ENCODE data around the gene CNIH4.
"Not testable (repeated sequence)": the region's sequence is repeated elsewhere in the genome, so short reads cannot be mapped to it uniquely, and the experiment has no call there.

Gene CNIH4

DNA sequence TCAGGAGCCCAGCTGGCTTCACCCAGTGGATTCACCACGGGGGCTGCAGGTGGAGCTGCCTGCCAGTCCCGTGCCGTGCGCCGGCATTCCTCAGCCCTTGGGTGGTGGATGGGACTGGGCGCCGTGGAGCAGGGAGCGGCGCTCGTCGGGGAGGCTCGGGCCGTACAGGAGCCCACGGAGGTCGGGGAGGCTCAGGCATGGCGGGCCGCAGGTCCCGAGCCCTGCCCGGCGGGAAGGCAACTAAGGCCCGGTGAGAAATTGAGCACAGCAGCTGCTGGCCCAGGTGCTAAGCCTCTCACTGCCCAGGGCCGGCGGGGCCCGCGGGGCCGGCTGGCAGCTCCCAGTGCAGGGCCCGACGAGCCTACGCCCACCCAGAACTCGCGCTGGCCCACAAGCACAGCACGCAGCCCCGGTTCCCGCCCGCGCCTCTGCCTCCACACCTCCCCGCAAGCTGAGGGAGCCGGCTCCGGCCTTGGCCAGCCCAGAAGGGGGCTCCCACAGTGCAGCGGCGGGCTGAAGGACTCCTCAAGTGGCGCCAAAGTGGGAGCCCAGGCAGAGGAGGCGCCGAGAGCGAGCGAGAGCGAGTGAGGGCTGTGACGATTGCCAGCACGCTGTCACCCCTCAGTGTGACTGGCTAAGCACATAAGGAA is 4.1 kb upstream of the CNIH4 start:
- H3K23ac ChIP-seq (ENCODE audit: low read length); H3K18ac ChIP-seq (ENCODE audit: low read length); H3K27ac ChIP-seq (ENCODE audit: low read depth, low read length); H2BK120ac ChIP-seq (ENCODE audit: low read depth, low read length); H3K4me3 ChIP-seq (ENCODE audit: low read length); H3K79me1 ChIP-seq (ENCODE audit: low read length); H2AK5ac ChIP-seq (ENCODE audit: low read length); H3K79me2 ChIP-seq (ENCODE audit: control insufficient read depth, insufficient read depth, low read length); DNase-seq; H3K56ac ChIP-seq (ENCODE audit: low read length); H3K4me2 ChIP-seq (ENCODE audit: low read length); H3K9ac ChIP-seq (ENCODE audit: low read length); H3K4ac ChIP-seq (ENCODE audit: low read depth, low read length); H3K27me3 ChIP-seq (ENCODE audit: insufficient read depth, low read length, poor library complexity); H4K8ac ChIP-seq (ENCODE audit: low read depth, low read length); H3K36me3 ChIP-seq (ENCODE audit: control insufficient read depth, insufficient read depth, low read length); H2BK5ac ChIP-seq (ENCODE audit: low read length); H2BK15ac ChIP-seq (replicated peaks; ENCODE audit: low read depth); H3K4me1 ChIP-seq (ENCODE audit: control insufficient read depth, low read depth, low read length); H4K5ac ChIP-seq (ENCODE audit: low read length): not testable (repeated sequence)
- no CpG with 5 or more reads among the region's 49 CpGs for WGBS (ENCODE audit: extremely low coverage, insufficient coverage, low lambda C conversion rate)

DNA sequence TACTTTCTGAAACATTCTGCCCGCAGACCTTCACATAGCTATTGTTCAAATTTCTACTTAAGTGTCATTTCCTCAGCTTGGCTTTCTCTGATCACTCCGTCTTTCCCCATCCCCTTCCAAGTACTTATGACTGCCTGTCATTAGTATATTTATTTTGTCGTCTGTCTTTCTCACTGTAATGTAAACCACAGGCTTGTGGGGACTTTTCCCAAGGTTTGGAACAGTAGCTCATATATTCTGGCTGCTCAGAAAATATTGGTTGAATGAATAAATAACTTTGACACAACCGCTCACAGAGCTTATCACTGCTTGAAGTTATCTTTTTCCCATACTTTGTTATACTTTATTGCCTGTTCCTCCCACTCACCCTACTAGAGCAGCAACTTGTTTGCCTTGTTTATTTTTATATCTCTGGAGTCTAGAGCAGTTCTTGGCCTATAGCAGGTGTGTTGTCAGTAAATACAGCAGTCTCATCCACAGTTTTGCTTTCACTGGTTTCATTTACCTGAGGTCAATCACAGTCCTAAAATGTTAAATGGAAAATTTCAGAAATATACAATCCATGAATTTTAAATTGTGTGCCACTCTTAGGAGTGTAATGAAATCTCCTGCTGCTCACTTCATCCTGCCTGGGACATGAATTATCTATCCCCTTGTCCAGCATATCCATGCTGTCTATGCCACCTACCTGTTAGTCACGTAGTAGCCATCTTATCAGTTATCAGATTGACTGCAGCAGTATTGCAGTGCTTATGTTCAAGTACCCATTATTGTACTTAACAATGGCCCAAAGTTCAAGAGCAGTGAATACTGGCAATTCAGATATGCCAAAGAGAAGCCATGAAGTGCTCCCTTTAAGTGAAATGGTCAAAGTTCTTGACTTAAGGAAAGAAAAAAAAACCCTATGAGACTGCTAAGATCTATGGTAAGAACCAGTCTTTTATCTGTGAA is 2.4 kb upstream of the CNIH4 start:
- no peak overlapping the region for H2BK15ac ChIP-seq (replicated peaks; ENCODE audit: low read depth)
- peaks cover 2% of the 10 kb centered on the region for H3K4me1 ChIP-seq (ENCODE audit: control insufficient read depth, low read depth, low read length)
- no peak overlapping the region for H2BK120ac ChIP-seq (ENCODE audit: low read depth, low read length)
- H2BK5ac ChIP-seq (ENCODE audit: low read length) = no peak overlapping the region
- H3K9ac ChIP-seq (ENCODE audit: low read length) = no peak overlapping the region
- no peak overlapping the region for H3K27ac ChIP-seq (ENCODE audit: low read depth, low read length)
- no peak overlapping the region for H4K5ac ChIP-seq (ENCODE audit: low read length)
- no peak overlapping the region for H4K8ac ChIP-seq (ENCODE audit: low read depth, low read length)
- H3K36me3 ChIP-seq (ENCODE audit: control insufficient read depth, insufficient read depth, low read length) = no peaks in the 10 kb centered on the region
- H3K23ac ChIP-seq (ENCODE audit: low read length) = no peak overlapping the region
- H3K79me1 ChIP-seq (ENCODE audit: low read length) = peaks cover 6% of the 10 kb centered on the region
- H3K79me2 ChIP-seq (ENCODE audit: control insufficient read depth, insufficient read depth, low read length) = peaks cover 14% of the 10 kb centered on the region
- no peak for DNase-seq
- H3K27me3 ChIP-seq (ENCODE audit: insufficient read depth, low read length, poor library complexity) = no peaks in the 10 kb centered on the region
- no peak overlapping the region for H2AK5ac ChIP-seq (ENCODE audit: low read length)
- H3K4me2 ChIP-seq (ENCODE audit: low read length) = no peak overlapping the region
- H3K4ac ChIP-seq (ENCODE audit: low read depth, low read length) = no peak overlapping the region
- H3K4me3 ChIP-seq (ENCODE audit: low read length) = no peak overlapping the region
- no peak overlapping the region for H3K56ac ChIP-seq (ENCODE audit: low read length)
- no peak overlapping the region for H3K18ac ChIP-seq (ENCODE audit: low read length)
- no CpG with 5 or more reads among the region's 5 CpGs for WGBS (ENCODE audit: extremely low coverage, insufficient coverage, low lambda C conversion rate)

GRCh38 chr1:224357626-224358124 is 996 bp downstream of the CNIH4 start:
- WGBS (ENCODE audit: extremely low coverage, insufficient coverage, low lambda C conversion rate) = no CpG with 5 or more reads among the region's 9 CpGs
- H2AK5ac ChIP-seq (ENCODE audit: low read length) = no peak overlapping the region
- H2BK5ac ChIP-seq (ENCODE audit: low read length) = no peak overlapping the region
- H3K4me3 ChIP-seq (ENCODE audit: low read length) = peak overlapping the region; percentile 98
- no peak overlapping the region for H3K23ac ChIP-seq (ENCODE audit: low read length)
- H3K18ac ChIP-seq (ENCODE audit: low read length) = no peak overlapping the region
- H4K8ac ChIP-seq (ENCODE audit: low read depth, low read length) = no peak overlapping the region
- H3K9ac ChIP-seq (ENCODE audit: low read length) = peak overlapping the region; percentile 97
- H3K36me3 ChIP-seq (ENCODE audit: control insufficient read depth, insufficient read depth, low read length) = no peaks in the 10 kb centered on the region
- H3K56ac ChIP-seq (ENCODE audit: low read length) = peak overlapping the region; percentile 99
- H2BK120ac ChIP-seq (ENCODE audit: low read depth, low read length) = no peak overlapping the region
- H3K27me3 ChIP-seq (ENCODE audit: insufficient read depth, low read length, poor library complexity) = no peaks in the 10 kb centered on the region
- H3K4me1 ChIP-seq (ENCODE audit: control insufficient read depth, low read depth, low read length) = peaks cover 2% of the 10 kb centered on the region
- H3K4ac ChIP-seq (ENCODE audit: low read depth, low read length) = no peak overlapping the region
- no peak overlapping the region for H3K27ac ChIP-seq (ENCODE audit: low read depth, low read length)
- DNase-seq = no peak
- peaks cover 10% of the 10 kb centered on the region for H3K79me1 ChIP-seq (ENCODE audit: low read length)
- H3K79me2 ChIP-seq (ENCODE audit: control insufficient read depth, insufficient read depth, low read length) = peaks cover 23% of the 10 kb centered on the region
- no peak overlapping the region for H2BK15ac ChIP-seq (replicated peaks; ENCODE audit: low read depth)
- H3K4me2 ChIP-seq (ENCODE audit: low read length) = peak overlapping the region; percentile 52
- no peak overlapping the region for H4K5ac ChIP-seq (ENCODE audit: low read length)

DNA sequence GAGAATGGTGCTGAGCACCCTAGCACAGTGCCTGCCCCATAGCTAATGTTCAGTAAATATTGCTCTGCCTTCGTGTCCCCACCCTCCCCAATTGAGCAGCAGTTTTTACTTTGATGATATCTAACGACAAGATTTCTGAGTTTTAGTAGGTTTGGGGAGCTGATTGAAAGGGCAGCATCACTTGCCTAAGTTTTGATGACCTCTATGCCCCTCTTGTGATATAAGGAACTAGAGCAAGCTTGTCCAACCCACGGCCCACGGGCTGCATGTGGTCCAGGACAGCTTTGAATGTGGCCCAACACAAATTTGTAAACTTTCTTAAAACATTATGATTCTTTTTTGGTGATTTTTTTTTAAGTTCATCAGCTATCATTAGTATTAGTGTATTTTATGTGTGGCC is 1.6 kb downstream of the CNIH4 start:
- Histone ChIP-seq H3K4ac (ENCODE audit: low read depth, low read length) (no peak overlapping the region), H3K56ac (ENCODE audit: low read length) (peak overlapping the region; percentile 99), H3K4me1 (ENCODE audit: control insufficient read depth, low read depth, low read length) (peaks cover 2% of the 10 kb centered on the region), H2AK5ac (ENCODE audit: low read length) (no peak overlapping the region), H3K27ac (ENCODE audit: low read depth, low read length) (no peak overlapping the region), H3K9ac (ENCODE audit: low read length) (peak overlapping the region; percentile 28), H4K5ac (ENCODE audit: low read length) (no peak overlapping the region), H2BK15ac (replicated peaks; ENCODE audit: low read depth) (no peak overlapping the region), H2BK5ac (ENCODE audit: low read length) (no peak overlapping the region), H3K4me2 (ENCODE audit: low read length) (no peak overlapping the region), H3K79me2 (ENCODE audit: control insufficient read depth, insufficient read depth, low read length) (peaks cover 23% of the 10 kb centered on the region), H3K36me3 (ENCODE audit: control insufficient read depth, insufficient read depth, low read length) (no peaks in the 10 kb centered on the region), H4K8ac (ENCODE audit: low read depth, low read length) (no peak overlapping the region), H3K79me1 (ENCODE audit: low read length) (peaks cover 10% of the 10 kb centered on the region), H2BK120ac (ENCODE audit: low read depth, low read length) (no peak overlapping the region), H3K27me3 (ENCODE audit: insufficient read depth, low read length, poor library complexity) (no peaks in the 10 kb centered on the region), H3K4me3 (ENCODE audit: low read length) (no peak overlapping the region), H3K18ac (ENCODE audit: low read length) (no peak overlapping the region), H3K23ac (ENCODE audit: low read length) (no peak overlapping the region)
- no CpG with 5 or more reads among the region's 4 CpGs for WGBS (ENCODE audit: extremely low coverage, insufficient coverage, low lambda C conversion rate)
- DNase-seq = no peak

- H2BK5ac ChIP-seq (ENCODE audit: low read length) = no peak overlapping the region
- no peak overlapping the region for H3K23ac ChIP-seq (ENCODE audit: low read length)
- WGBS (ENCODE audit: extremely low coverage, insufficient coverage, low lambda C conversion rate) = 100% methylated on average over 2 of the region's 3 CpGs
- no peak overlapping the region for H2BK15ac ChIP-seq (replicated peaks; ENCODE audit: low read depth)
- peaks cover 14% of the 10 kb centered on the region for H3K79me1 ChIP-seq (ENCODE audit: low read length)
- H3K79me2 ChIP-seq (ENCODE audit: control insufficient read depth, insufficient read depth, low read length) = peaks cover 29% of the 10 kb centered on the region
- H4K8ac ChIP-seq (ENCODE audit: low read depth, low read length) = no peak overlapping the region
- DNase-seq = no peak
- H3K4ac ChIP-seq (ENCODE audit: low read depth, low read length) = no peak overlapping the region
- no peak overlapping the region for H3K27ac ChIP-seq (ENCODE audit: low read depth, low read length)
- no peaks in the 10 kb centered on the region for H3K36me3 ChIP-seq (ENCODE audit: control insufficient read depth, insufficient read depth, low read length)
- no peaks in the 10 kb centered on the region for H3K27me3 ChIP-seq (ENCODE audit: insufficient read depth, low read length, poor library complexity)
- H3K4me3 ChIP-seq (ENCODE audit: low read length) = no peak overlapping the region
- H3K4me2 ChIP-seq (ENCODE audit: low read length) = no peak overlapping the region
- H2BK120ac ChIP-seq (ENCODE audit: low read depth, low read length) = no peak overlapping the region
- H3K56ac ChIP-seq (ENCODE audit: low read length) = peak overlapping the region; percentile 77
- H4K5ac ChIP-seq (ENCODE audit: low read length) = no peak overlapping the region
- no peak overlapping the region for H3K18ac ChIP-seq (ENCODE audit: low read length)
- no peak overlapping the region for H3K9ac ChIP-seq (ENCODE audit: low read length)
- H3K4me1 ChIP-seq (ENCODE audit: control insufficient read depth, low read depth, low read length) = peaks cover 2% of the 10 kb centered on the region
- no peak overlapping the region for H2AK5ac ChIP-seq (ENCODE audit: low read length)
These were observed 2.5 kb downstream of the CNIH4 start for GRCh38 chr1:224359207-224359606.

Measured in mesendoderm (in vitro differentiated cells).